ENCODE measurements around the gene KPNA2. TPM values are rescaled to one million over a fixed set of nuclear protein-coding genes. Genes with fewer than 3 reads are reported as not detected.

The KPNA2 gene
- total and polyA plus RNA-seq, 2 of the 13 experiments (the other 11 are each of a cell fraction or from before 2014, with no cell fraction given), result 111 to 305 TPM

GRCh38 chr17:68020409-68020756 lies 15.2 kb upstream of the KPNA2 start (continued):
- no peak for TF ChIP-seq MED1 (CRISPR knock-in tag; IDR thresholded peaks at IDR 0.05)
- no peak for TF ChIP-seq RNF219 (CRISPR knock-in tag; IDR thresholded peaks at IDR 0.05)
- TF ChIP-seq SMAD1 (CRISPR knock-in tag; IDR thresholded peaks at IDR 0.05; ENCODE audit: borderline replicate concordance, low read depth), result no peak
- no peak for TF ChIP-seq ZNF614 (CRISPR knock-in tag; IDR thresholded peaks at IDR 0.05; ENCODE audit: borderline replicate concordance)
- TF ChIP-seq ZNF639 (CRISPR knock-in tag; conservative IDR thresholded peaks at IDR 0.05), result no peak
- TF ChIP-seq POLR2AphosphoS5 (IDR thresholded peaks at IDR 0.05; ENCODE audit: low read depth, low read length), result no peak
- TF ChIP-seq GATAD2A (CRISPR knock-in tag; IDR thresholded peaks at IDR 0.05), result peak; percentile 47; the same call in 1 of the 2 replicates
- TF ChIP-seq ZNF331 (CRISPR knock-in tag; IDR thresholded peaks at IDR 0.05), result no peak
- no peak for TF ChIP-seq ZNF230 (CRISPR knock-in tag; IDR thresholded peaks at IDR 0.05)
- TF ChIP-seq ZNF503 (CRISPR knock-in tag; IDR thresholded peaks at IDR 0.05), result no peak; the same call in 1 of the 2 replicates
- no peak for TF ChIP-seq SSRP1 (CRISPR knock-in tag; IDR thresholded peaks at IDR 0.05)
- TF ChIP-seq SYNCRIP (IDR thresholded peaks at IDR 0.05; ENCODE audit: insufficient read depth, low read depth, low read length), result no peak
- no peak for TF ChIP-seq ELK4 (CRISPR knock-in tag; IDR thresholded peaks at IDR 0.05; ENCODE audit: borderline replicate concordance)
- TF ChIP-seq NR2F6 (IDR thresholded peaks at IDR 0.05), result peak; percentile 48; the same call in 1 of the 2 replicates
- no peak for TF ChIP-seq NR2F6 (CRISPR knock-in tag; IDR thresholded peaks at IDR 0.05)
- no peak for TF ChIP-seq ZNF484 (CRISPR knock-in tag; IDR thresholded peaks at IDR 0.05; ENCODE audit: borderline replicate concordance, low read depth)
- TF ChIP-seq SMARCC2 (IDR thresholded peaks at IDR 0.05), result no peak
- no peak for TF ChIP-seq GMEB2 (CRISPR knock-in tag; IDR thresholded peaks at IDR 0.05; ENCODE audit: low read depth)
- TF ChIP-seq SMAD3 (CRISPR knock-in tag; IDR thresholded peaks at IDR 0.05), result no peak
- TF ChIP-seq ZNF224 (CRISPR knock-in tag; IDR thresholded peaks at IDR 0.05), result peak; percentile 55; the same call in 1 of the 2 replicates
- no peak for TF ChIP-seq SOX5 (CRISPR knock-in tag; IDR thresholded peaks at IDR 0.05; ENCODE audit: borderline replicate concordance)
- no peak for TF ChIP-seq ZNF563 (CRISPR knock-in tag; IDR thresholded peaks at IDR 0.05)
- no peak for TF ChIP-seq ATF2 (CRISPR knock-in tag; IDR thresholded peaks at IDR 0.05)

Measured in HepG2 (cell line).